HG03064 (cell line): Measurements from ENCODE around the gene GABBR2.

ENCODE experiments used
- ATAC-seq: cut with Tn5 transposase; IDR thresholded peaks from one replicate; pipeline ENCODE4 v1.9.1; 2021; ENCODE audit warnings: low read depth; ENCODE audit not compliant: unreplicated experiment

Gene GABBR2

GRCh38 chr9:98640394-98640793, 68.3 kb downstream of the GABBR2 start:
- ATAC-seq = no peak

DNA sequence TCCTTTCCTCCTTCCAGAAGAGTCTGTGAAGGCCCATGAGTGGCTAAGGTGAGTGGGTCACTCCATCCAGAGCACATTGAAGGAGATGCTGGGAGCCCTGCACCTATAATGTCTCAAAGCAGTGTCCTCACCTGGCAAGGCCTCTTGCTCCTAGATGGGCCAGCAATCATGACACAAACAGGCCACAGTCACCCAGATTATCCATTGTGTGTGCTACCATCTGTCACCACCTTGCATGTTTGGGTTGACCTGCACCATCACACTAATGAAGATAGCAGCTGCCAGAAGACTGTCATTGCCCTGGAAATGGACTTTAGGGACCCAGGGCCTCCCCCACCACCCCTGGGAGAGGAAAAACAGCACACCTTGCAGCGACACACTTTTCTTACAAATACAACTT, 69.6 kb downstream of the GABBR2 start:
- ATAC-seq = no peak

GRCh38 chr9:98637381-98637780, 71.4 kb downstream of the GABBR2 start:
- no peak for ATAC-seq

- no peak for ATAC-seq
Measured at GRCh38 chr9:98635374-98635773, 73.4 kb downstream of the GABBR2 start.

DNA sequence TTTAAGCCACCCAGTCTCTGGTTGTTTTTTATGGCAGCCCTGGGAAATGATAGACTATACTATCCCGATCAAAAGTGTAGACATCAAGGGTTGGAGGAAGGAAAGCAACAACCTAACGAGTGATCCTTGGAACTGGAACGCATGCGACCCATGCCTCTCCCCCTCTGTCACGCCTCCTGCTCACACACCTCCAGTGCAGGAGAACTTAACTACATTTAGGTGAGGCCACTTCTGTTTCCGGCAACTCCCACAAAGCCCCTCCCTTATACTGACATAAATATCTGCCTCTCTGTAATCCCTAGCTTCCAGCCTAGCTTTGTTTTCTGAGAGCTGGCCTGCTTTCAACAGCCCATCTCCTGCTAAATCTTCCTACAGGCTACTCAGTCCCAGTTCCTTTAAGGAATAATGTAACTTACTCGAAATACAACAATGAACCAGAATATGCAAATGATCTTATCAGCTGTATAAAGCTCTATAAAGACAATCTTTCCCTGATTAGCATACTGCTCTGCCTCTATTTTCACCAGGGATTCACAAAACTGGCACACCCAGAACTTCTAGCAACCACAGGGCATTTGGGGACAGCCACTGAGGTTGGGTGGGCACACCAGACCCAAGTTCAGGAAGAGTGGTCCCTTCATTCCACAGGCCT, 73.9 kb downstream of the GABBR2 start:
- ATAC-seq = no peak

DNA sequence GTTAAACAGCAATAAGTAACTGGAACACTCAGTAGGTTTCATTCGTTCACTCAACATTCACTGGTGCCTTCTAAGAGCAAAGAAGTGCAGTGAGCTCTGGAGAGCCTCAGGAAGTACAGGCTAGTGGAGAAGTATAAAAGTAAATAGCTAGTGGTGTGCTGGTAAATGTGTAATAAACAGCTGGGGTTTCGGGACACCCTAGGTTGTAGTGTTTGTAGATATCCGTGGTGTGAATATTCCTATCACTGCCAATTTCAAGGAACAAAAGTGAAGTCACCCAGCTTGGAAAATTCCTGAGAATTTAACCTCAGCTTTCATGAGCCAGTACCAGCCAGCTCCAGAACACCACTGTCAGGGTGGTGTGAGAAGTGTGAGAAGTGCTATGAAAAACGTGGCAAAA, 75.9 kb downstream of the GABBR2 start:
- no peak for ATAC-seq

DNA sequence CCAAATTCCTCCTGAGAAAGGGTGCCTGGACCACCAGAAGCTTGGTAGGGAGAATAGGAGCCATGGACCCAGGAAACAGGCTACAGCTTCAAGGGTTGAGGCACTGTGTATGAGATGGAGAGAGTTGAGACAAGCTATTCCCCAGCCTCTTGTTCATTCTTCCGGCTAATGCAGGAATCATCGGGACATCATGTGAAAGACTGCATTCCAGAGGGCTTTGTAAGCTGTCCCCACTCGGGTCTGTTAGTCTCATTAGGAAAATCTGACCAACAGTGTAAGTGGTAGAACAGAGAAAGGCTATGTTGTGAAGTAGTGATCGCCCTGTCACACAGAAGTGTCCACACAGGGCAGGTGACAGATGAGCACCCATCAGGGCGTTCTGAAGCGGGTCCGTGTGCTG, 81.4 kb downstream of the GABBR2 start:
- no peak for ATAC-seq

DNA sequence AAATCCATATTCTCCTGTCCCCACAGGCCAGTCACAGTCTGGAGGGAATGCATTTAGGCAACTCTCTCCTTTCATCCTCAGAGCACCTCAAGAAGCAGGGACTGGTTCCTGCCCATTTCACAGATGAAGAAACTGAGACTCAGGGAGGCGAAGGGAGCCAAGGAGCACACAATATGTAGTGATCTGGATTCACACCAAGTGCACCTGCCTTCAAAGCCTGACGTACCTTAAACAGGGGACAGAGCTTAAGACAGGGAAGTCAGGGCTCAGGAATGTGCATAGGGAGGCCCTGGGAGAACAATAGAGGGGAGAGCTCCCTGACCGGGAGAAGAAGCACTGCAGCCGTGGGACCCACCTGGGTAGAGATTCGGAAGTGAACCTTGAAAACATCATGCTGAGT, 83.0 kb downstream of the GABBR2 start:
- no peak for ATAC-seq

GRCh38 chr9:98619788-98620187, 88.9 kb downstream of the GABBR2 start:
- ATAC-seq = no peak

DNA sequence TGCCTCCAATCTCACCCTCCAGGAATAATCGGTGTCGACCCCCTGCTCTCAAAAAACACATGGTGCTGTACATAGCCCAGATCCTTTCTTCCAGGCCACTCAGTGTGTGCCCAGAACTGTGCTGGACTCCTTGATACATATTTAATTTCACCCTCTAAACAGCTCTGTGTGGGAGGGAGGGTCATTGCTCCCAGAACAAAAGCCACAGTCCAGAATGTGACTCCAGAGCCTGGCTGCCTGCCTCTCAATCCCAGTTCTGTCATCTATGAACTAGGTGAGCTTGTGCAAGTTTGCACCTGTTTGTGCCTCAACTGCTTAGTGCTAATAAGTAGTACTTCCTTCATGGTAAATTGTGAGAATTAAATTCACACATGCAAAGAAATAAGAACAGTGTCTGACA, 93.1 kb downstream of the GABBR2 start:
- ATAC-seq = no peak

GRCh38 chr9:98614941-98615340, 93.8 kb downstream of the GABBR2 start:
- no peak for ATAC-seq

DNA sequence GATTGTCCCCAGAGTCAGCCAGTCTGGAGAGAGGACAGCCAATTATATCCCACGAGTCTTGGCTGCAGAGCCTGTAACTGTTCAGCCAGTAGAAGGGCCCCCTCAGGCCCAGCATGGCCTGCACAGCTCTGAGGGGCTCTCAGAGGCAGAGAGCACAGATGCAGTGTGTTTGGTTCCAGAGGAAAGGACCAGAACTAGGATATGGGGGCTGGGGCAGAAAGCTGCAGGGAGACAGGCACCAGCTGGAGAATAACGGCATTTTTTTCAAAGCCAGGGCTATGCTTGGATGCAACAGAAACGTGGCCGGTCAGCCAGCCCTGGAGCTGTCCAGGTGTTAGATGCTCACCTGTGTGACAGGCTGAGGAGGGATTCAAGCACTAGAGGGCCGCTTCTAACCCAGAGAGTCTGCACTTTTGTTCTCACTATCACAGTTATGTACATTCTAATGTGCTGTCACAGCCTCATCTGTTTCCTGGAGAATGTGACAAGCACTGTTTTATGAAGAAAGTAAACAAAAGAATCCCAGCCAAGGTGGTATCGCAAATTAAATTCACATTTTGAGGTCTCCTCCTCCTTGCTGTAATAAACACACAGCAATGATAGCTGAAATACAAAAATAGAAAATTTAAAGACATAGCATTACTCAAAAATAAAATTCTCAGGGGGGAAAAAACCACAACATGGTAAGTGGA, 96.5 kb downstream of the GABBR2 start:
- no peak for ATAC-seq

- ATAC-seq = no peak
Measured at GRCh38 chr9:98611319-98611718, 97.4 kb downstream of the GABBR2 start.

DNA sequence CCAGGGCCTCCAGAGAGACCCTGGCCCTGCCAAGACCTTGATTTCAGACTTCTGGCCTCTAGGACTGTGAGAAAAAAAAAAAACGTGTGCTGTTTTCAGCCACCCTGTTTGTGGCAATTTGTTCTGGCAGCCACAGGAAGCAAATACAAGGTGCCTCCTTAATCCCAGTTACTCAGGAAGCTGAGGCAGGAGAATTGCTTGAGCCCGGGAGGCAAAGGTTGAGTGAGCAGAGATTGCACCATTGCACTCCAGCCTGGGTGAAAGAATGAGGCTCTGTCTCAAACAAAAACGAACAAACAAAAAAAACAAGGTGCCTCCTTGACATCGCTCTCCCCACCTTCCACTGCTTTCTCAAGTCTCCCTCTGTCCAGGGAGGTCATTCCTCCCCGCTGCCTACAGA, 98.0 kb downstream of the GABBR2 start:
- ATAC-seq = no peak

GRCh38 chr9:98610211-98610610, 98.5 kb downstream of the GABBR2 start:
- ATAC-seq = no peak

DNA sequence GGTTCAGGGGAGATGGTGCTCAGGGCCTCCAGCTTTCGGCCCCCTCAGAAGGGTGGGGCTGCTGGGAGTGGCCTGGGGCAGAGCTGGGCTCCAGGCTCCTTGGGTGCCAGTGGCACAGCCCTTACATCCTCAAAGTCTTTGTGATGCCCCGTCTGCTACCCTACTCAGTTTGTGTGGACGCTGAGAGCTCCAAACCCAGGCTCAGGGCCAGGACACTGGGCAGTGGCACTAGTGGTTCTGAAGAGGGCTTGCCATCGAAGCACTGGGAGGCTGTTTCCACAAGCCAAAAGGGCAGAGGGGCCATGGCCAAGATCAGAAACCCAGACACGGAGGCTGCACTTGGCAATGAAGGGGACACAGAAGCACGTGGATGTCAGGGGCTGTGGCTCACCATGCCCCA, 99.1 kb downstream of the GABBR2 start:
- no peak for ATAC-seq

- no peak for ATAC-seq
Measured at GRCh38 chr9:98607787-98608186, 100.9 kb downstream of the GABBR2 start.

- no peak for ATAC-seq
Measured at GRCh38 chr9:98607152-98607551, 101.6 kb downstream of the GABBR2 start.

DNA sequence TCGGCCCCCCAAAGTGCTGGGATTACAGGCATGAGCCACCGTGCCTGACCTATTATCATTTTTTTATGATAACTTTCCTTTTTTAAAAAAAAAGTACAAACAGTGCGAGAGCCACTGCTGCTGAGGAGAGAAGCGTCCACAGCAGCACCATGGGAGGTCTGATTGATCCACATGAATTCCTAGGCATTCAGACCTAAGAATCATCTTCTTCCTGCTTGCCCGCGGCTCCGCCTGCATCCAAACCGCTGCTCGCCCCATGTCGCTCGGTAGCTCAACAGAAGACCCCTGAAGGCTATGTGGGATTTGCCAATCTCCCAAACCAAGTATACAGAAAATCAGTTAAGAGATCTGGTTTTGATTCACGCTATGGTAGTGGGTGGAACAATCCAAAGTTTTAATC, 102.0 kb downstream of the GABBR2 start:
- ATAC-seq = no peak

GRCh38 chr9:98605116-98605515, 103.6 kb downstream of the GABBR2 start:
- ATAC-seq = no peak

GRCh38 chr9:98603821-98604383, 104.8 kb downstream of the GABBR2 start:
- no peak for ATAC-seq

GRCh38 chr9:98602839-98603500, 105.8 kb downstream of the GABBR2 start:
- no peak for ATAC-seq
